Prostate gland (tissue), 2 donors: Measurements from ENCODE around the gene RAB3IL1.

Experiments
- CTCF ChIP-seq, 4 experiments: fragments of 200-600 bp in 2 of 4; fragments of 450-650 bp in 2 of 4; sonication (generic) in 2 of 4; IDR thresholded peaks; 1 replicate in 3 of 4; 2 replicates in 1 of 4; pipeline ENCODE4 v1.5.1; 2016 to 2019; ENCODE audit warnings: antibody characterized with exemption in 4 of 4, mild to moderate bottlenecking in 2 of 4, moderate library complexity in 2 of 4
- POLR2AphosphoS5 ChIP-seq: sonication (generic); formaldehyde crosslinking; IDR thresholded peaks from one replicate; pipeline ENCODE4 v1.6.1; 2017; ENCODE audit warnings: antibody characterized with exemption

GRCh38 chr11:61879152-61879551 is 38.2 kb downstream of the RAB3IL1 start:
- TF ChIP-seq CTCF (IDR thresholded peaks at IDR 0.05), result no peak
- TF ChIP-seq POLR2AphosphoS5, result no peak
